ENCODE data around the gene ZNF544.
"Not testable (repeated sequence)": the region's sequence is repeated elsewhere in the genome, so short reads cannot be mapped to it uniquely, and the experiment has no call there.

The ZNF544 gene

DNA sequence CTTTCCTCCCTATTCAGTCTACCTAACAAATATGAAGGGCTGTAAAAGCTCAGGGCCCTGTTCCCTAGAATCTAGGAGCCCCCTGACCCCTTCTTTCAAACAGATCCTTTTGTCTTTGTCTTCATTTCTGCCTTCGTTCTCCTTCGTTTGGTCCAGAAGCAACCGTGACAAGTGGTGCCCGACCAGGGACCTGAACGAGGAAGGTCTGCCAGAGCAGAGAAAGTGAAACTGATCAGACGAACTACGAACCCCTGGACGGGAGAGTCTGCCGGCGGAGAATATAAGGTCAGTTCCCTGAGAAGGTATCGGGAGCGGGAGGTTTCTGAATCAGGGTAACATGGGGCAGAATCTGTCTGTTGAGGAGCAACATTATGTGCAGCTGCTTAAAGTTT, 77.2 kb downstream of the ZNF544 start:
- no peak for DNase-seq

DNA sequence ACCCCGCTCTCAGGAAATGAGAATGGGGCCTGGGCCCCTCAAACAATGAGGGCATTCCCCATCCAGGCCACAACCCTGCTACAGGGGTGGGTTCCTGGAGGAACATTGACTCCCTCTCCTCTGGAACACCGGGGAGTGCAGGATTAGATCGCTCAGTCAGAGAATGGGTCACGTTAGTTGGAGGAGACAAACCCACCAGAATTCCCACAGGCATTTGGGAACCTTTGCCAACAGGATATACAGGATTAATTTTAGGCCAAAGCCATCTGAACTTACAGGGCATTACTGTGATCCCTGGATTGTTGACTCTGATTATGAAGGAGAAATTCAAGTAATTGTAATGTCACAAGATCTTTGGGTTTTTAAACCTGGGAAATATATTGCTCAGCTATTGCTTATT, 79.0 kb downstream of the ZNF544 start:
- DNase-seq, result no peak

DNA sequence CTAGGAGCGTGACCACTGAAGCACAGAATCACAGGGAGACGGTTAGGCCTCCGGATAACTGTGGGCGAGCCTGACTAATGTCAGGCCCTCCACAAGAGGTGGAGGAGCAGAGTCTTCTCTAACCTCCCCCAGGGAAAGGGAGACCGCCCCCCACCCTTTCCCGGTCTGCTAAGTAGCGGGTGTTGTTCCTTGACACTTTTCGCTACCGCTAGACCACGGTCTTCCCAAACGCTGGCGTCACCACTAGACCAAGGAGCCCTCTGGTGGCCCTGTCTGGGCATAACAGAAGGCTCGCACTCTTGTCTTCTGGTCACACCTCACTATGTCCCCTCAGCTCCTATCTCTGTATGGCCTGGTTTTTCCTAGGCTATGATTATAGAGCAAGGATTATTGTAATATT, 82.0 kb downstream of the ZNF544 start:
- DNase-seq, result not testable (repeated sequence)

DNA sequence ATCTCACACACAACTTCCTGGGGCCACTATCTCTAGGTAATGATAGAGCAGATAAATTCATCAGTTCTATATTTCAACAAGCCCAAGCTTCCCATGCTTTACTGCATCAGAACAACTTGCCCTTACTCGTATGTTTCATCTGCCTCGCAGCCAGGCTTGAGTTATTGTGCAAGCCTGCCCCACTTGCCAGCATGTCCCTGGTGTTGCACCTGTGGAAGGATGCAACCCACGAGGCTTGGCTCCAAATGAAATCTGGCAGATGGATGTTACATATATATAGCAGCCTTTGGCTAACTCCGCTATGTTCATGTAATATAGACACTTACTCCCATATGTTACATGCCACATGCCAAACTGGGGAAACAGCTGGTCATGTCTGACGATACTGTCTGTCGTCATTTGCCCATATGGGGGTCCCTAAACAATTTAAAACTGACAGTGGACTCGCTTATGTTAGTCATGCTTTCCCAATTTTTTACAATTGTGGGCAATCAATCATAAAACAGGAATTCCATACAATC, 82.7 kb downstream of the ZNF544 start:
- DNase-seq, result no peak

All from activated CD4-positive, alpha-beta T cell treated with anti-CD3 and anti-CD28 coated beads, Interleukin-10, Interleukin-2, amounts not matched to agents 100 ng/mL and 50 ng/mL, durations not matched to agents 16 hours and 8 hours (primary cell).